Measurements from ENCODE around the gene TMEM120B.

TMEM120B gene

DNA sequence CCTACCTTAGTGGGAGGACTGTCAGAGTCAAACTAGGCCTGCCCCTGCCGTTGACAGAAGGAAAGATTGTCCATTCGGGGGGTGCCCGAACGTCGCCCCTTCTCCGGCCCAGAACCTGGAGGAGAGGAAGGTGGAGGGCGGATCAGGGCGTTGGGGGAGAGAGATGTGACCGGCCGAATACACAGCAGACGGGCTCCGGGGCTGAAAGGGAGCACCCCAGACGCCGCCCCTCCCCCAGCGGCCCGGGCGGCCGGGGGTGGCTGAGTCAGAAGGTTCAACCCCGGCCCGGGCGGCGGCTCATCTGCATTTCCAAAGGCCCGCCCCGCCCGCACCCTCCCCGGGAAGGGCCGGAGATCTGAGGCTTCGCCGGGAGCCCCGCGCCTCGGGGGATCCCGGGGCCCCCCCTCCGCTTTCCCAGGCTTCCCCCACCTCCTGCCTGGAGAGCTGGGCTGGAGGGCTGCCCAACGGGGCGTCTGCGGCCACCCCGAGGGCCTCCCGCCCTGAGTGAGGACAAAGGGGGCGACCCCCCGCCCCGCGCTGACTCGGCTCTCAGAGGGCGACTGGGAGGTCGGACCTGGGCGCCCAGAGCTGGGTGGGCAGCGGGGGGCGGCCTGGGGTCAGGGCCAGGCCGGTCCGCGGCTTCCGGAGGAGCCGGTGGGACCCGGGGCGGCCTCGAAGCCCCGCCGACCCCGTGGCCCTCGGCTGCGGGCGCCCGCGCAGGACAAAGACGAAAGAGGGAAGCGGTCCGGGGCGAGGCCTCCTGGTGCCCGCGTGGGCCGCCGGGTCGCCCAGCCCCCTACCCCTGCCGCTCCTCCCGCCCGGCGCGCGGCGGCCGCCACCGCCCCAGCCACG, 87.5 kb downstream of the TMEM120B start:
- TF ChIP-seq, protein P1, sequence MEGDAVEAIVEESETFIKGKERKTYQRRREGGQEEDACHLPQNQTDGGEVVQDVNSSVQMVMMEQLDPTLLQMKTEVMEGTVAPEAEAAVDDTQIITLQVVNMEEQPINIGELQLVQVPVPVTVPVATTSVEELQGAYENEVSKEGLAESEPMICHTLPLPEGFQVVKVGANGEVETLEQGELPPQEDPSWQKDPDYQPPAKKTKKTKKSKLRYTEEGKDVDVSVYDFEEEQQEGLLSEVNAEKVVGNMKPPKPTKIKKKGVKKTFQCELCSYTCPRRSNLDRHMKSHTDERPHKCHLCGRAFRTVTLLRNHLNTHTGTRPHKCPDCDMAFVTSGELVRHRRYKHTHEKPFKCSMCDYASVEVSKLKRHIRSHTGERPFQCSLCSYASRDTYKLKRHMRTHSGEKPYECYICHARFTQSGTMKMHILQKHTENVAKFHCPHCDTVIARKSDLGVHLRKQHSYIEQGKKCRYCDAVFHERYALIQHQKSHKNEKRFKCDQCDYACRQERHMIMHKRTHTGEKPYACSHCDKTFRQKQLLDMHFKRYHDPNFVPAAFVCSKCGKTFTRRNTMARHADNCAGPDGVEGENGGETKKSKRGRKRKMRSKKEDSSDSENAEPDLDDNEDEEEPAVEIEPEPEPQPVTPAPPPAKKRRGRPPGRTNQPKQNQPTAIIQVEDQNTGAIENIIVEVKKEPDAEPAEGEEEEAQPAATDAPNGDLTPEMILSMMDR (conservative IDR thresholded peaks at IDR 0.05; ENCODE audit: control insufficient read depth, insufficient read depth, low read depth, low read length) = no peak
- peak; percentile 88 for DNase-seq (ENCODE audit: low read depth)
- H3K4me3 ChIP-seq (ENCODE audit: control insufficient read depth, low read depth, low read length) = peak overlapping the region; percentile 51

DNA sequence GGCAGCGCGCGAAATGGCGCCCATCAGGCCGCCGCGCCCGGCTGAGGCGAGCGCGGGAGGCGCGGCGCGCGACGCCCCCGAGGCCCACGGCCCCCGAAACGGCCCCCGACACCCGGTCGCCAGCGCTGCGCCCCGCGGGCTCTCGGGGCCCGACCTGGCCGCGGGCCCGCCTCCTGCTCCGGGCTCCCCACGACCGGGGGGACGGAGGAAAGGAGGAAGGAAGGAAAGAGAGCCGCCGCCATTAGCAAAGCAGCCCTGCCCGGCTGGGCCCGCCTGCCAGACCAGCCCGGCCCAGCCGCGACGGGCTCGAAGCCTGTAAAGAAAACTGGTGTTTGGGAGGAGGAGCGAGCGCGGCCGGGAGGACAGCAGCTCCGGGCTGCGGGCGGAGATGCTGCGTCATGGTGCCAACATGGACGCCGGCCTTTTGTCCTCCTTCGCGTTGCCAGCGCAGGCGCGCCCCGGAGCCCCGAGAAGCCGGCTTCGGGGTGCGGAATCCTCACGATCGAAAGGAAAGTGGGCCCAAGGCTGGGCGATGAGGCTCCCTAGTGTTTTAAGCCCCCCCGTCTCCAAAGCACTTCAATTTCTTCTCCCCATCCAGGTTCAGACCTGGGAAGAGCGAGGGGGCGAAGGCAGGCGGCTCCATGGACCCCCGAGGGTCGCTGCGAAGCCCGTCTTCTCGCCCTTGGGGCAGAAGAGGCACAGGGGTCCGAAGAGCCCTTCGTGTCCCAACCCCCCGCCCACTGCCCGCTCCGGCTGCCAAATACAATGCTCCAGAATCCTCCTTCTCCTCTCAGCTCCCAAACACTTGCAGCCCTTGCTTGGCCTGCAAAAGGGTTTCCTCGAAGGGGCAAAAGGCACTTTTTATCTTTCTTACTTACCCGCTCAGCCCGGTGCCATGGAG, 88.4 kb downstream of the TMEM120B start:
- TF ChIP-seq, protein P1 (conservative IDR thresholded peaks at IDR 0.05; ENCODE audit: control insufficient read depth, insufficient read depth, low read depth, low read length) = no peak
- peak; percentile 82 for DNase-seq (ENCODE audit: low read depth)
- peak overlapping the region; percentile 53 for H3K4me3 ChIP-seq (ENCODE audit: control insufficient read depth, low read depth, low read length)

DNA sequence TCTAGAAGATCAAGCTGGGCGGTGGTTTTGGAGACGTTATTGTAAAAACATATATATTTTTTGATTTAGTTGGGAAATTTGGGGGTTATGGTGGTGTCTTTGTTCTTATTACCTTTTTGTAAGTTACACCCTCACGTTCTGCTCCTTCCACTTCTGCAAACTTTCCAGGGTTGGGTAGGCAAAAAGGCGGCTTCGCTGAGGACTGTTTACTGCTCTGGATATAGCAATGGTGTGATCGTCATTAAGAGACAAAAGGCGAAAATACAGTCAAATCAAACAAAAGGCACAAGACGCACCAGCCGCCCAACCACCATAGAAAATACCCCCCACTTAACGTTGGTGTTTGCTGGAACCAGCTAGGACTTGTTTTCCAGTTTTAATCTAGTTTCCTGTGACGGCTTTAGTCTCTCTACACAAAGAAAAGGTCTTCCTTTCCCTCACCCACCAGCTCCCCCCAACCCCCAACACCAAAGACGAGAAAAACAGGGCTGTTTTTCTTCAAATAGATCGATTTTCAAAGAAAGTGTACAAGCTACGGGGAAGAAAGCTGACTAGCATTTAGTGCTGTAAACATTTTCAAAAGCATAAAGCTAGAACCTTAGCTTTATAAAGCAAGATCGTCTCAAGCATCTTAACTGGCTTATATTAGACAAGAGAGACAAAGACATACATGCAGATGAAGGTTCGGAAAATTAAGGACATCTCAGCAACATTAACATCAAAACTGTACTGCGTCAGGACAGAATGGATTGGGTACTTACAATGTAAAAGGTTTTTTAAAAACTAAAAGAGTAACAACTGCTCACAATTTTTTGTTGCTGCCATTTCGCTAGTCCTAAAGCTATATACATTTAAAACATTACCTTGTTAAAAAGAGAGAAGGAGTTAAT, 89.3 kb downstream of the TMEM120B start:
- TF ChIP-seq, protein P1 (conservative IDR thresholded peaks at IDR 0.05; ENCODE audit: control insufficient read depth, insufficient read depth, low read depth, low read length) = no peak
- peak; percentile 47 for DNase-seq (ENCODE audit: low read depth)
- peak overlapping the region; percentile 53 for H3K4me3 ChIP-seq (ENCODE audit: control insufficient read depth, low read depth, low read length)

DNA sequence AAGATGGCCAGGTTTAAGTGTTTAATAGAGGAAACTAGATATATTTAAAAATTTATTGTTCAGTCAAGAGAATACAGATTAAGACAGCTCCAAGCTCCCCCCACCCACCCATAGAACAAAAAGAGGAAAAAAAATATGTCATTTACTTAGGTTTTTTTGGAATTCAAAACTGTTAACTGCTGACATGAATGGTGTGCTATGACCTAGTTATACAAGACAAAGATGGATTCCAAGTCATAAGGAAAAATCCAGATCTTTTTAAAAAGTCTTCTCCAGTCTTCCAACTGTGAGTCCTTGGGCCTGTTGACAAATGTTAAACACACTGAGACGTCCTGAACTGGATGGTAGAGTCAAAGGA, 89.9 kb downstream of the TMEM120B start:
- H3K4me3 ChIP-seq (ENCODE audit: control insufficient read depth, low read depth, low read length) = peak overlapping the region; percentile 53
- TF ChIP-seq, protein P1 (conservative IDR thresholded peaks at IDR 0.05; ENCODE audit: control insufficient read depth, insufficient read depth, low read depth, low read length) = no peak

DNA sequence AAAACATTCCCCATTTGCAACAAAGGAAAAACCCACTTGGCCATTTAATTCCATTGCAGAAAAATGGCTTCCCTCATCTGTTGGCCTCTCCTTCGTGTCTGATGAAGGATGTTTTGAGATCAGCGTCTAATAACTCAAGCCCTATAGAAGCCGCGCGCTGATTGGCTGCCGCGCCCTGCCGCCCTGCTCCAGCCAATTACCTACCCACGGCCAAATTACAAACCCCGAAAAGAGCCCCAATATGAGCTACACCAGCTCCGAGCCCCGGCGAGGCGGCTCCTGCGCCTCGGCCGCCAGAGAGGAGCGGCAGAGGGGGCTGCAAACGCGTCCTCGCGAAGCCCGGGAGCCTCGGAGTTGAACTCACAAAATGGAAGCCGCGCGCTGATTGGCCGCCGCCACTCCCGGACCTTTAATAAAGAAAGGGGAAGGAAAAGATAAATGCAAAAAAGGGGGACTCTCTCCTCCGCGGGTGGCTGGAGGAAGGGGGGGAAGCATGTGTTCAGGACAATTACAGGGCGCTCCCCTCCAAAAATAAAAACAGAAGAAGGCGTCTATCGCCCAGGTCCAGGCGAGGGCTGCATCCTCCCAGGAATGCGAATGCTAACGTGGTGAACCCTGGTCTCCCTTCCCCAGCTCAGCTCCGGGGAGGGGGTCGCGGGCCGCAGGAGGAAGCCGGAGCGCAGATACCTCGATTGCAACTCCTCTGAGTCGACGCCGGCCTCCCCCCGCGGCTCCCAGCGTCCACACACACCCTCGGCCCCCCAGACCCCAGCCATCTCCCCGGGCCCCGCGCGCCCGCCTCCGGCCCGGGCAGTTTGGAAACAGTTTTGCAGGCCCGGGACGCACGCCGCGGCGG, 90.5 kb downstream of the TMEM120B start:
- H3K4me3 ChIP-seq (ENCODE audit: control insufficient read depth, low read depth, low read length) = peak overlapping the region; percentile 53
- TF ChIP-seq, protein P1 (conservative IDR thresholded peaks at IDR 0.05; ENCODE audit: control insufficient read depth, insufficient read depth, low read depth, low read length) = no peak
- DNase-seq (ENCODE audit: low read depth) = peak; percentile 93

More for the DNA sequence above, 89.9 kb downstream of the TMEM120B start:
- DNase-seq (ENCODE audit: low read depth) = no peak
